NOMO-1 treated with DMSO at 0.1 percent for 48 hours (cell line): ENCODE data around the gene ARMC10.
"Not testable (repeated sequence)": the region's sequence is repeated elsewhere in the genome, so short reads cannot be mapped to it uniquely, and the experiment has no call there.

ENCODE experiments used
- DNase-seq: peaks from one replicate; lab custom pipeline; 2025; ENCODE audit not compliant: unreplicated experiment; lab: John Stamatoyannopoulos, UW

ARMC10 gene

DNA sequence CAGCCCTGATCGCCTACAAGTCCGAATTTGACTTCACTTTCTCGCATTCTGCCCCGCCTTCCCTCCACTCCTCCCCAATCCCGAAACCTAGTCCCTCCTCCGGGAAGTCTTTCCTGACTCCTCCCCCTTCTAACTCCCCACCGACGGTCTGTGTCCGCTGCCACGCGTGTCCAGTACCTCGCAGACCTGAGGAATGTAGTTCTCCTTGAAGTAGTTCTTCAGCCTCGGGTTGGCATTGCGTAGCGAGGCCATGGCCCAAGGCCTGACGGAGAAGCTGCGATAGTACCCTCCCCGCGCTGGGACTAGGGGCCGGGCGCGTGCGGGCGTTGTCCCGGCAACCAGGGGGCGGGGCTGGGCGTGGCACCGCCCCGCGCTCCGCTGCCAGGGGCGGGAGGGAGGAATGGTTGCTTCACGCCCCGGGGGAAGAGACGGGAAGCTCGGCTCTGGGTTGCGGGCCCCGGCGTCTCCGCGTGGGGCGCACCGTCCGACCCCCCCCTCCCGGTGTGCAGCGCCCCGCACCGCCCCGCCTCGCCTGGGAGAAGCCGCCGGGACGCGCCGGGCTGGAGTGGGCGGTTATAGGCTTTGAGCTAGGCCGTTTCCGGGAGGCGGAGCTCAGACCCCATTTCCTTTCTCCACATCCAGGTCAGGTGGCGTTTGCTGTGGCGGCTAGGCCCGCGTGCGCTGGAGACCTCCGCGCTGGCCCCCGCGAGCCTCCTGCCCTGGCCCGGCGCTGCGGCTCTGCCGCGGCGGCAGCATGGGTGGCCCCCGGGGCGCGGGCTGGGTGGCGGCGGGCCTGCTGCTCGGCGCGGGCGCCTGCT lies at the start of gene ARMC10, which contains the start of gene FBXL13:
Gene ARMC10 (plus strand): TSS at position 622 of the 818 bp plus-strand sequence. CDS start 133 bp downstream, at position 755.
Gene FBXL13 (minus strand): TSS at position 278 of the 818 bp plus-strand sequence.
- peak; percentile 79 for DNase-seq

DNA sequence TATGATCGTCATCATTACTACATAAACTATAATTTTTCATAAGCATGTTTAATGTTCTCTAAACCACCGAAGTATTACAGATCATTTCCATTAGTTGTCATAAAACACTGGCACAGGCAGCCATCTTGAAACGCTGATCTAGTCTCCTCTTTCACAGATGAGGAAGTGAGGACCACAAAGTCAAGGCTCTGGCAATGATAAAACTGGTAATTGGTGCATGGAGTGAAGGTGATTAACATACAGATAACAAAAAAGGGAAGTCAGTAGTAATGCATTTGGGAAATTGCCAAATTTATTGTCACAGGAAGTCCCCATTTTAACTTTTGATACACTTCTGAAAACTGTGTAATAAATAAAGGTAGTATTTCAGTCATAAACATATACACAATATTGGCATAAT lies 49.6 kb upstream of the ARMC10 start:
- DNase-seq, result peak; percentile 63

DNA sequence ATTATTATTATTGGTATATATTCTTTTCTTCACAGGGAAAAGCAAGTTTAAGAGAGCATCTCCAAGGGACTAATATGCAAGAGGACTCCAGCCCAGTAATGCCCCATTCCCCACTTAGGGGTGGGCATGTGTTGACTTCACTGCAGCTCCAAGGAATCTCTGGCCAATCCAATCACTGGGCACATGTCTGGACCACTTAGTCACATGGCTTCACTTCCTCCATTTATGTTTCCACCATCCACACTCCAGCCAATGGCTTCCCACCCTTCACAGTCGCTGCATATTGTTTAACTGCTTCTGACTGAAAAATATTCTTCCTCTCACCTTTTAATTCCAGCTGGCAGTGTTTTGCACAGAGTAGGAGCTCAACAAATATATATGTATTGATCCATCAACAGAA lies 43.9 kb upstream of the ARMC10 start:
- DNase-seq, result no peak

DNA sequence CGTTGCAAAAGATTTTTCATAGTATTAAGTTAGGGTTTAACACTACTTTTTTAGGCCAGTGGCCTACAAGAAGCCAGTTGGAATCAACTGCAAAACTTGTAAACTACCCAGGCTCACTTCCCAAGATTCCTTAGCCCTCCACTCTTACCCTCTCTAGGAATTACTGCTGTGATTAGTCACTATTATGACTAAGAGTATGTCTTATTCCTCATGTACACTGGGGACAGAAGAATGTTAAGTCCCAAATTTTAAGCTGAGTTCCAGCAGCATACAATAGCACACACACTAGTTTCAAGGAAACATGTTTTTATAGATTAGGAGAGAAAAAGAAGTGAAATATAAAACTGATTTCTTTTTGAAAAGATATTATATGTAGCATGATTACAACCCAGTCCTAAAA lies 43.2 kb upstream of the ARMC10 start:
- DNase-seq, result no peak

DNA sequence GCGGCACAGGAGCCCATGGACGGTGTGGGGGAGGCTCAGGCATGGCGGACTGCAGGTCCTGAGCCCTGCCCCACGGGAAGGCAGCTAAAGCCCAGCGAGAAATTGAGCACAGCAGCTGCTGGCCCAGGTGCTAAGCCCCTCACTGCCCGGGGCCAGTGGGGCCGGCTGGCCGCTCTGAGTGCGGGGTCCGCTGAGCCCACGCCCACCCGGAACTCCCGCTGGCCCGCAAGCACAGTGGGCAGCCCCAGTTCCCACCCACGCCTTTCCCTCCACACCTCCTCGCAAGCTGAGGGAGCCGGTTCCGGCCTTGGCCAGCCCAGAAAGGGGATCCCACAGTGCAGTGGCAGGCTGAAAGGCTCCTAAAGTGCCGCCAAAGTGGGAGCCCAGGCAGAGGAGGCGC lies 40.6 kb upstream of the ARMC10 start:
- DNase-seq, result not testable (repeated sequence)

DNA sequence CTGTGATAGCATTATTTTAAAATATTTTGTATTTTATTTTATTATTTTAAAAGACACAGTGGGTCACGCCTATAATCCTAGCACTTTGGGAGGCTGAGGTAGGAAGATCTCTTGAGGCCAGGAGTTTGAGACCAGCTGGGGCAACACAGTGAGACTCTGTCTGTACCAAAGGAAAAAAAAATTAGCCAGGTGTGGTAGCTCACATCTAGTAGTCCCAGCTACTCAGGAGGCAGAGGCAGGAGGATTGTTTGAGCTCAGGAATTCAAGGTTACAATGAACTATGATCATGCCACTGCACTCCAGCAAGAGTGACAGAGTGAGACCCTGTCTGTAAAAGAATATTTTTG lies 37.5 kb upstream of the ARMC10 start:
- DNase-seq, result no peak

DNA sequence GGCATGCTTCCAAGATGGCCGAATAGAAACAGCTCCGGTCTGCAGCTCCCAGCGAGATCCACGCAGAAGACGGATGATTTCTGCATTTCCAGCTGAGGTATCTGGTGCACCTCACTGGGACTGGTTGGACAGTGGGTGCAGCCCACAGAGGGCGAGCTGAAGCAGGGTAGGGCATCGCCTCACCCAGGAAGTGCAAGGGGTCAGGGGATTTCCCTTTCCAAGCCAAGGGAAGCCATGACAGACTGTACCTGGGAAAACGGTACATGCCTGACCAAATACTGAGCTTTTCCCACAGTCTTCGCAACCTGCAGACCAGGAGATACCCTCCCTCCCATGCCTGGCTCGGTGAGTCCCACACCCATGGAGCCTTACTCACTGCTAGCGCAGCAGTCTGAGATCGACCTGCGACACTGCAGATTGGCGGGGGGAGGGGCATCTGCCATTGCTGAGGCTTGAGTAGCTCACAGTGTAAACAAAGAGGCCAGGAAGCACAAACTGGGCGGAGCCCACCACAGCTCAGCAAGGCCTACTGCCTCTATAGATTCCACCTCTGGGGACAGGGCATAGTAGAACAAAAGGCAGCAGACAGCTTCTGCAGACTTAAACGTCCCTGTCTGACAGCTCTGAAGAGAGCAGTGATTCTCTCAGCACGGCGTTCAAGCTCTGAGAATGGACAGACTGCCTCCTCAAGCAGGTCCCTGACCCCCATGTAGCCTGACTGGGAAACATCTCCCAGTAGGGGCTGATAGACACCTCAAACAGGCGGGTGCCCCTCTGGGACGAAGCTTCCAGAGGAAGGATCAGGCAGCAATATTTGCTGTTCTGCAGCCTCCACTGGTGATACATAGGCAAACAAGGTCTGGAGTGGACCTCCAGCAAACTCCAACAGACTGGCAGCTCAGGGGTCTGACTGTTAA lies 36.9 kb upstream of the ARMC10 start:
- DNase-seq, result not testable (repeated sequence)

DNA sequence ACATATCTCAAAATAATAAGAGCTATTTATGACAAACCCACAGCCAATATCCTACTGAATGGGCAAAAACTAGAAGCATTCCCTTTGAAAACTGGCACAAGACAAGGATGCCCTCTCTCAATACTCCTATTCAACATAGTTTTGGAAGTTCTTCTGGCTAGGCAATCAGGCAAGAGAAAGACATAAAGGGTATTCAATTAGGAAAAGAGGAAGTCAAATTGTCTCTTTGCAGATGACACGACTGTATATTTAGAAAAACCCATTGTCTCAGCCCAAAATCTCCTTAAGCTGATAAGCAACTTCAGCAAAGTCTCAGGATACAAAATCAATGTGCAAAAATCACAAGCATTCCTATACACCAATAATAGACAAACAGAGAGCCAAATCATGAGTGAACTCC lies 33.1 kb upstream of the ARMC10 start:
- not testable (repeated sequence) for DNase-seq

DNA sequence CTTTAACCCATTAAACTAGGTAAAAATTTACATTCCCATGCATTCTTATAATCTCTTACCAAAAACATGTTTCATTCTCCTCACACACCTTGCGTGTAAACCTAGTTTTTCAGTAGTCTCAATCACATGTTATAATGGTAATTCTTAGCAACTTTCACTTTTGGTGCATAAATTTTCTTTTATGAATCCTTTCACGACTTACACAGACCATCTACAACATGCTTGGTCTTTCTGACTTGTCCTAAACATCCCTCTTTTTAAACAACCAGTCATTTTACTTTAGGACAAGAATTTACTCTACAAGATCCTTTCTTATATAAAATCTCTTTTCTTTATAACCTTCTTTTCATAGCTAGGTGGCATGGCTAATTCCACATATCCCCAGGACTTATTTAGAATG lies 26.1 kb upstream of the ARMC10 start:
- no peak for DNase-seq

DNA sequence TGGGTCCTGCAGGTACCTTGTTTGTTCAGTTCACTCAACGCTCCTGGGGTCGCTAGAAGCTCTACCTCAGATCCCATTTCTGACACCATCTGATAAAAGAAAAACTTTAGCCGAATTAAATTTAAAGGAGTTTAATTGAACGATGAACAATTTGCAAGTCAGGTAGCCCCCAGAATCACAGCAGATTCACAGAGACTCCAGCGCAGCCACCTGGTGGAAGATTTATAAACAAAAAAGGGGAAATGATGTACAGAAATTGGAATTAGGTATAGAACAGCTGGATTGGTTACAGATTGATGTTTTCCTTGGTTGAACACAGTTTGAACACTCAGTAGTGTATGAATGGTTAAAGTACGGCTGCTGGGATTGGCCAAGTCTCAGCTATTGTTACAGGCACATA lies 23.4 kb upstream of the ARMC10 start:
- DNase-seq, result no peak

DNA sequence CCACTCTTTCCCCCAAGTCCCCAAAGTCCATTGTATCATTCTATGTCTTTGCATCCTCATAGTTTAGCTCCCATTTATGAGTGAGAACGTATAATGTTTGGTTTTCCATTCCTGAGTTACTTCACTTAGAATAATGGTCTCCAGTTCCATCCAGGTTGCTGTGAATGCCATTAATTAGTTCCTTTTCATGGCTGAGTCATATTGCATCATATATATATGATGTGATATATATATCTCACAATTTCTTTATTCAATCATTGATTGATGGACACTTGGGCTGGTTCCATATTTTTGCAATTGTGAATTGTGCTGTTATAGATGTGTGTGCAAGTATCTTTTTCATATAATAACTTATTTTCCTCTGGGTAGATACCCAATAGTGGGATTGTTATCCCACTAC lies 18.9 kb upstream of the ARMC10 start:
- not testable (repeated sequence) for DNase-seq

DNA sequence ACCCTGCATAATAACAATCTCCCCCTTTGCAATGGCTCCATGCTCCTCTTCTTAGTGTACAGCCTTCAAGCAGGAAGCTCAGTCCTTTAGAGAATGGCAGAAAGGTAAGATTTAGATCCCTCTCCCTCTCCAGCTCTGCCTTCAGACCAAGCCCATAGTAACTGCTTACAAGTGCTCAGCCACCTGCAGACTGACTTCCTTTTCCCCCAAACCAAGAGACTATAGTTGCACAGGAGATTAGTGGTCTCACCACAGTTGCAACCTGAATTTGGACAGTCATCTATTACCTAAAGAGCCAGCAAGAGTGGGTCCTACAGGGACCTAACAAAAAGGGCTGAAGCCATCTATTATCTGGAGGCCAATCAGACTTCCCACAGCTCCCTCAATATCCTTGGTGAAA lies 16.8 kb upstream of the ARMC10 start:
- no peak for DNase-seq

DNA sequence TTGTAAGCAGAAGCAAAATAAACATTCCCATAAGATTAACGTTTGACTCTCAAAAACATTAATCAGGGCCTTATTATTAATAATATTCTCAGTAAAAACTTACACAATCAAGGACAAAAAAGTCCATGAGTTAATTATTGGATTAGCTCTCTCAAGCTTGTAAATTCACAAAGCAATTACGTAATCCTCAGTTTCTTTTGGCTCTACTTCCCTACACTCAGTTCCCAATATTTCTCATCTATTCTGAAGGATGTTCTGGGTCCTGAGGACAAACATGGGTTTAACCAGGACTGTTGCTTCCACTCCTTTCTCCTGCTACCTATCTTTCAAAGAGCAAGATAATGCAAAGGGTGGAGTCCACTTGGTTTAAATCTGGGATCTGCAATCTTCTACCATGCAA lies 15.5 kb upstream of the ARMC10 start:
- no peak for DNase-seq

DNA sequence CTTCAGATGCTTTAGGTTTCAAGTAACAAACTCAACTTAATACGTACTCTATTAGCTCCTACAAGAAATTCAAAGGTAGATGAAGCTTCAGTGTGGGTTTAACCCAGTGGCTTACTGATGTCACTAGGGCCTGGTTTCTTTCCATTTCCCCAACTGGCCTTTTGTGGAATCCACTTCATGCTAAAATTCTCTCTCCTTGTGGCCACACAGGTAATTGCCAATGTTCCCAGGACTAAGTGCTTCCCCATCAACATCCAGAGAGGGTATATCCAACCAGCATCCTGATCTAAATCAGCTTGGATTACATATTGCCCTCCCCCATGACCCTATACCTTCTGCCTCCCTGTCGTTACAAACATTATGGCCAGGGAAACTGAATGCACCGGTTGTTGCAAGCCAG lies 11.0 kb upstream of the ARMC10 start:
- no peak for DNase-seq

DNA sequence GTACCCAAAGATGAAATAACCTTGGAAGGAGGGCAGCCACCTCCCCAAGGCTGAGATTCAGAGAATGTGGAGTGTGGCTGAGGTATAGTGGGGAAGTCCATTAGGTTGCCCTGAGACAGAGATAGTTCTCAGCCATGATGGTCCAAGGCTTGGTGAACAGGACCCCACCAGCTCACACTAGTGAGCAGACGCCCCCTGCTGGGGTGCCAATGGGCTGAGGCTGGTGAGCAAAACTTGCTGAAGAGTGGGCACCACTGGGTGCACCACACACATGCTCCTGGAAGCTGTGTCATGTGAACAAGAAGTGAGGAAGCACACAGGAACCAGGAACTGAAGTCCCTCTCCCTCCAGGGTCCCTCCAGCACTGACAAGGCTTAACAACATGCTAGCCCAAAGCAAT lies 9.3 kb upstream of the ARMC10 start:
- DNase-seq, result peak; percentile 1

DNA sequence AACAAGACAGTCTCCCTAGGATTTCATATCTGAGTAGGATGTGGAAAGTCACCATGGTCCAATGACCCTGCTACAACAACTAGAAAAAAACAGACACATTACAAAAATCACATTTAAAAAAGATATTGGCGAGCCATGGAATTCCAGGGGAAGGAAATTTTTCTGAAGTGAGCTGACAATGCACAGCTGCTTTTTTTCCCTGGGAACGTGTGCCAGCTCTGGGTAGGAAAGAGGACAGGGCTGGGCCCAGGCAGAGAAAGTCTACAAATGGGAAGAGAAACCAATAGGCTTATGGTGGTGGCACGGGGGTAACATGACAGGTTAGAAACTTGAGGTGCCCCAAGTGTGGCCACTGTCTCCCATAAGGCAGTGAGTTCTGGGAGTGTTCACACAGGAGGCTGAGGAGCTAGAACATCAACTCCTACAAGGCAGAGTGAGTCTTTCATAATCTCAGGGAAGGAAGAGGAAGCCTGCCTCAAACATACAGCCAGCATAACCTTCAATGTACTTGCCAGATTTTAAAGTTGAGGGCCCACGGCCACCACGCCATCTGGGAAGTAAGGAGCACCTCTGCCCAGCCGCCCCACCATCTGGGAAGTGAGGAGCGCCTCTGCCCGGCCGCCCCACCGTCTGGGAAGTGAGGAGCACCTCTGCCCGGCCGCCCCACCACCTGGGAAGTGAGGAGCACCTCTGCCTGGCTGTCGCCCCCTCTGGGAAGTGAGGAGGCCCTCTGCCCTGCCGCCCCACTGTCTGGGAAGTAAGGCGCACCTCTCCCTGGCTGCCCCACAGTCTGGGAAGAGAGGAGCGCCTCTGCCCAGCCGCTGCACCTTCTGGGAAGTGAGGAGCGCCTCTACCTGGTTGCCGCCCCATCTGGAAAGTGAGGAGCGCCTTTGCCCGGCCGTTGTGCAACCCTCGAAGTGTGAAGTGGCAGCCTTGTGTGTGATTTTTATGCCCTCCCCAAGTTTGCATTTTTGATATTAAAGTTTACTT lies 6.2 kb upstream of the ARMC10 start:
- DNase-seq, result no peak

DNA sequence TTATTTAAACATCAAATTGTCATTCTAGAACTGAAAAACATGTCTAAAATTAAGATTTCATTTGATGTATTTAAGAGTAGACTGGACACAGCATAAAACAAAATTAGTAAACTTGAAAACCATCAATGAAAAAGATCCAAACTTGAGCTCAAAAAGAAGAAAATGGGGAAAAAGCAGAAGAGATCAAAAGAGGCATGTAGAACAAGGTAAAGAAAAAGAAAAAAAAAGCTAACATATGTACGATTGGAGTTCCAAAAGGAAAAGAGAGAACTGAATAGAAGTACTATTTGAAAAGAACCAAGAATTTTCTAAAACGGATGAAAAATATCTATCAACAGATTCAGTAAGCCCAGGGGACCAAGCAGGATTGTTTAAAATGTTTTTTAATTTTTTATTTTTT lies 3.9 kb upstream of the ARMC10 start:
- no peak for DNase-seq

DNA sequence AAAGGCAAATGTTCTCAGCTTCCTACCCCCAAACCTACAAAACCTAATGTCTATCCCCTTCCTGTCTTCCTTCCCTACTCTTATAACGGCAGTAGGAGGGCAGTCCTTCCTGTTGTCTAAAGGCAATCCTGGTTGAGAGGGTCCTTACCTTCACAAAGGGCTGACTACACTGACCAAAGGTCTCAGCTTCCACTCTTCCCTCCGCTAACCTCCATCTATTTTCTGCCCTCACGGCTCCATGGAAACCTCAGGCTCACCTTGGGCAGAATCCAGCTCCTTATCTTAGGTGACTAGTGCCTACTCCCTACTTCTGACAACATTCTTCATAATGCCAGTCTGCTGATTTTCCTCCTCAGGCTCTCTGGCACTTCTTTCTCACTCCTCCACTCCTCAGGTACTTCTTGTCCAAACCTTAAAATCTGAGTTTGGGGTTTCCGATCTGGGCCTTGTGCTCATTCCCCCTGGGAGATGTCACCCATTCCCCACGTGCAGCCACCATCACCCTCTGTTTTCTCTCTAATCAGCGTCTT lies 886 bp upstream of the ARMC10 start:
- no peak for DNase-seq

DNA sequence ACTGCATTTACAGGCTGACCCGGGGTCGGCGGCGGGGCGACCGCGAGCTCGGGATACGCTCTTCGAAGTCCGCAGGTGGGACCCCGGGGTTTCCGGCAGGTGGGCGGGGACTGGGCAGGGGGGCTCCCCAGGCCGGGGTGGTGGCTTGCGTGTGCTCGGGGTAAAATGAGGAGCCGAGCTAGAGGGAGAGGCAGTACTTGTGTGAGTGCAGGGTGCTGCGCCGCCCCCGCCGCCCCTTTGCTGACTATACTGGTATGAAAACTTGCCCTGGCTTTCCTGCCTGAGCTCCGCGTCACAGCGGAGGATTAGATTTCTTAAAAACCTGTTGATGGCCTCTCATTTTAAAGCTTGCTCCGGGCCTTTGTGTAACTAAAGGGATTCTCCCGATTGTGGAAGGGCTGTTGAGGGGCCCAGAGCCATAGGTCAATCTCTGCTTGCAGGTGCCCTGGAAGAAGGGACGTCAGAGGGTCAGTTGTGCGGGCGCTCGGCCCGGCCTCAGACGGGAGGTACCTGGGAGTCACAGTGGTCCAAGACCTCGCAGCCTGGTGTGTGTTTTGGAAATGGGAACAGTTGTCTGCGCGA lies 488 bp downstream of the ARMC10 start:
- DNase-seq, result peak; percentile 15

DNA sequence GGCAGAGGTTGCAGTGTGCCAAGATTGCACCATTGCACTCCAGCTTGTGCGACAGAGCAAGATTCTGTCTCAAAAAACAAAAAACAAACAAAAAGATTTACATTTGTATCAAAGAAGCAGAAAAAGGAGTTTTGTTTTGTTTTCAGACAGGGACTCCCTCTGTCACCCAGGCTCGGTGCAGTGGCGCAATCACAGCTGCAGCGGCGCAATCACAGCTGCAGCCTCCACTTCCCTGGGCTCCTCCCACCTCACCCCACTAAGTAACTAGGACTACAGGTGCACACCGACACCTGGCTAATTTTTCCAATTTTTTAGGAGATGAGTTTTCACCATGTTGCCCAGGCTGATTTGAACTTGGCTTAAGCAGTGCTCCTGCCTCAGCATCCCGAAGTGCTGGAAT lies 1.8 kb downstream of the ARMC10 start:
- DNase-seq, result no peak
